Measurements from ENCODE around the gene DEGS2. TPM values are rescaled to one million over a fixed set of nuclear protein-coding genes. Genes with fewer than 3 reads are reported as not detected.

The DEGS2 gene
- total and polyA plus RNA-seq, 12 donors: 0.04 to 0.20 (median 0.10) TPM; not detected in 7

- no peak overlapping the region for H3K27ac ChIP-seq
- WGBS, 2 donors: 81% methylated on average over 4 of the region's 4 CpGs
- no peaks in the 10 kb centered on the region for H3K27me3 ChIP-seq
- H3K36me3 ChIP-seq: no peaks in the 10 kb centered on the region
- ATAC-seq (no peak), DNase-seq (no peak)
- no peaks in the 10 kb centered on the region for H3K4me1 ChIP-seq
- intact Hi-C loops (cut with DNase I): no loop called here
- H3K4me3 ChIP-seq: no peak overlapping the region
- TF ChIP-seq, protein P1, sequence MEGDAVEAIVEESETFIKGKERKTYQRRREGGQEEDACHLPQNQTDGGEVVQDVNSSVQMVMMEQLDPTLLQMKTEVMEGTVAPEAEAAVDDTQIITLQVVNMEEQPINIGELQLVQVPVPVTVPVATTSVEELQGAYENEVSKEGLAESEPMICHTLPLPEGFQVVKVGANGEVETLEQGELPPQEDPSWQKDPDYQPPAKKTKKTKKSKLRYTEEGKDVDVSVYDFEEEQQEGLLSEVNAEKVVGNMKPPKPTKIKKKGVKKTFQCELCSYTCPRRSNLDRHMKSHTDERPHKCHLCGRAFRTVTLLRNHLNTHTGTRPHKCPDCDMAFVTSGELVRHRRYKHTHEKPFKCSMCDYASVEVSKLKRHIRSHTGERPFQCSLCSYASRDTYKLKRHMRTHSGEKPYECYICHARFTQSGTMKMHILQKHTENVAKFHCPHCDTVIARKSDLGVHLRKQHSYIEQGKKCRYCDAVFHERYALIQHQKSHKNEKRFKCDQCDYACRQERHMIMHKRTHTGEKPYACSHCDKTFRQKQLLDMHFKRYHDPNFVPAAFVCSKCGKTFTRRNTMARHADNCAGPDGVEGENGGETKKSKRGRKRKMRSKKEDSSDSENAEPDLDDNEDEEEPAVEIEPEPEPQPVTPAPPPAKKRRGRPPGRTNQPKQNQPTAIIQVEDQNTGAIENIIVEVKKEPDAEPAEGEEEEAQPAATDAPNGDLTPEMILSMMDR (IDR thresholded peaks at IDR 0.05): no peak
- no peaks in the 10 kb centered on the region for H3K9me3 ChIP-seq
Measured at GRCh38 chr14:100203146-100203545, 43.7 kb upstream of the DEGS2 start.

DNA sequence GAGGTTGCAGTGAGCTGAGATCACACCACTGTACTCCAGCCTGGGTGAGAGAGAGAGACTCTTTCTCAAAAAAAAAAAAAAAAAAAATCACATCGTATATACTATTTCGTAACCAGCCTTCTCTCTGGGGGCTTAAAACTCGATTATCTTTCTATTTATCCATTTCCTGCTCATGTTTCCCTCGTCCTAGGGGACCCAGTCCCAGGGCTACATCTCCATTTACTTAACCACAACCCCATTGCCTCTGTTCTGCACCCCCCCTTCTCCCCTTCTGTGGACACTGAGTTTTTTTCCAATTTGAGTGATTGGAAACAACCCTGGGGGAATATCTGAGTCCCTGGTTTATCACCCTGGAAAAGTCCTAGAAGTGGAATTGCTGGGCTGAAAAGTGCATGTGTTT, 43.3 kb upstream of the DEGS2 start:
- Histone ChIP-seq H3K9me3 (no peaks in the 10 kb centered on the region), H3K27ac (no peak overlapping the region), H3K4me1 (no peaks in the 10 kb centered on the region), H3K27me3 (no peaks in the 10 kb centered on the region), H3K4me3 (no peak overlapping the region), H3K36me3 (no peaks in the 10 kb centered on the region)
- DNase-seq (no peak), ATAC-seq (no peak)
- 51 to 53% methylated on average over 4 of the region's 4 CpGs for WGBS, 2 donors
- intact Hi-C loops (cut with DNase I): no loop called here
- TF ChIP-seq, protein P1 (IDR thresholded peaks at IDR 0.05): no peak

GRCh38 chr14:100201701-100202100, 42.3 kb upstream of the DEGS2 start:
- ATAC-seq: no peak
- Histone ChIP-seq H3K36me3 (no peaks in the 10 kb centered on the region), H3K4me3 (no peak overlapping the region), H3K27me3 (no peaks in the 10 kb centered on the region), H3K9me3 (no peaks in the 10 kb centered on the region), H3K4me1 (no peaks in the 10 kb centered on the region), H3K27ac (no peak overlapping the region)
- 94 to 95% methylated on average over 5 of the region's 5 CpGs for WGBS, 2 donors
- intact Hi-C loops (cut with DNase I): no loop called here
- no peak for DNase-seq
- TF ChIP-seq, protein P1 (IDR thresholded peaks at IDR 0.05): no peak

DNA sequence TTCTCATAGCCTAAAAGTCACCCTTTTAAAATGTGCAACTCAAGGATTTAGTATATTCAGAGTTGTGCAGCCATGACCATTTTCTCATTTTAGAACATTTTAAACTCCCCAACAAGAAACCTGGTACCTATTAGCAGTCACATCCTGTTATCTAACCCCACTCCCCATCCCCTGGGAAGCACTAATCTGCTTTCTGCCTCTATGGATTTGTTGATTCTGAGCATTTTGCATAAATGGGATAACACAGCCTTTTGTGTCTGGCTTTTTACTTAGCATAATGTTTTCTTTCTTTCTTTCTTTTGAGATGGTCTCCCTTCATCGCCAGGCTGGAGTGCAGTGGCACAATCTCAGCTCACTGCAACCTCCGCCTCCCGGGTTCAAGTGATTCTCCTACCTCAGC, 40.9 kb upstream of the DEGS2 start:
- H3K4me3 ChIP-seq: no peak overlapping the region
- ATAC-seq (no peak), DNase-seq (no peak)
- H3K9me3 ChIP-seq: no peaks in the 10 kb centered on the region
- intact Hi-C loops (cut with DNase I): no loop called here
- WGBS, 2 donors: 83 to 95% methylated on average over 3 of the region's 3 CpGs
- no peaks in the 10 kb centered on the region for H3K27me3 ChIP-seq
- H3K4me1 ChIP-seq: no peaks in the 10 kb centered on the region
- no peaks in the 10 kb centered on the region for H3K36me3 ChIP-seq
- TF ChIP-seq, protein P1 (IDR thresholded peaks at IDR 0.05): no peak
- H3K27ac ChIP-seq: no peak overlapping the region
